HFFc6 (cell line): ENCODE data around the gene FBXW11. TPM values are rescaled to one million over a fixed set of nuclear protein-coding genes. Genes with fewer than 3 reads are reported as not detected.

Experiments
- DNase-seq: peaks from one replicate; pipeline ENCODE4 v3.0.0-alpha.2; 2018
- H3K27ac Mint-ChIP-seq: 2 replicates; pipeline ENCODE4 v1.8.0; 2020; ENCODE audit warnings: mild to moderate bottlenecking, mixed read lengths
- H3K27me3 Mint-ChIP-seq: 2 replicates; pipeline ENCODE4 v1.8.0; 2021; ENCODE audit warnings: mild to moderate bottlenecking, moderate library complexity, mixed read lengths; ENCODE audit not compliant: insufficient read depth
- H3K36me3 Mint-ChIP-seq: 2 replicates; pipeline ENCODE4 v1.8.0; 2021; ENCODE audit warnings: low read depth, mixed read lengths
- H3K4me1 Mint-ChIP-seq: 2 replicates; pipeline ENCODE4 v1.8.0; 2020; ENCODE audit warnings: low read depth, mixed read lengths
- H3K4me3 Mint-ChIP-seq: 2 replicates; pipeline ENCODE4 v1.8.0; 2020; ENCODE audit warnings: mild to moderate bottlenecking, moderate library complexity, mixed read lengths
- H3K9me3 Mint-ChIP-seq: 2 replicates; pipeline ENCODE4 v1.8.0; 2020; ENCODE audit warnings: mild to moderate bottlenecking, mixed read lengths
- long read RNA-seq: library from polyadenylated mRNA; unstranded; transcript quantifications from one replicate; pipeline ENCODE4 v2.0.0, GENCODE V29; 2019
- total RNA-seq, 6 experiments: library from RNA; stranded (reverse); fragmentation: NEBNext Ultra II Directional; extraction: Animal tissue kit (Norgen Biotek cat#: 25700); gene quantifications; 2 replicates in 1 of 6; 3 replicates in 5 of 6; pipeline ENCODE4 v1.2.3, GENCODE V29; 2021
- TF ChIP-seq, protein P1 (sequence below): fragments of 200-600 bp; sonication (generic); IDR thresholded peaks from 2 replicates; pipeline ENCODE4 v1.5.0; 2021; ENCODE audit warnings: antibody characterized with exemption, mild to moderate bottlenecking

FBXW11 gene
- total RNA-seq = 10 to 100 TPM; 54.5 to 60.5 (median 58.5) TPM
- long read RNA-seq, full-length matches to known transcripts = 18 of 39 reads
- long read RNA-seq, partial matches to known transcripts = 10 of 39 reads
- long read RNA-seq, other reads (novel, unspliced or antisense) = 11 of 39 reads

- peak; percentile 96 for DNase-seq
Observed at GRCh38 chr5:172006321-172007174, at the start of gene FBXW11. FBXW11 (minus strand) TSS chr5:172006638; CDS start chr5:172006502, 136 bp downstream.

DNA sequence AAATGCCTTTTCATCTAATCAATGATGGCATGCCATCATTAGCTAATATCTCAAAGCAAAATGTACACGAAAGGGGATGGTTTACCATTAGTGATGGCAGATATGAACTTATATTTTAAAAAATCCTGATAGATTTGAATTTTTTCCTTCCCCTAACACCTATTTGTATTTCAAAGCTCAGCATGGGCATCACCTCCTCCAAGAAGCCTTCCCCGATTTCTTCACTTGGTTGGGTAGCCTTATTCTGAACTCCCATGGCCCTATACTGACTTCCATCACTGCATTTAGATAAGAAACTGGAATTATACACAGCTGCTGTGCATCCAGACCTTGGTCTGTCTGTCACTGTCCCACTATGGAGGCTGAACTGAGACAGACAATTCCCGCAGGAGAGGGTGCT, 49.6 kb upstream of the FBXW11 start:
- Mint-ChIP-seq H3K36me3 (peaks cover 16% of the 10 kb centered on the region), H3K27ac (no peak overlapping the region), H3K4me1 (peaks cover 7% of the 10 kb centered on the region; the same call in 1 of the 2 replicates), H3K9me3 (no peaks in the 10 kb centered on the region), H3K4me3 (no peak overlapping the region), H3K27me3 (peaks cover 3% of the 10 kb centered on the region; the same call in 1 of the 2 replicates)
- TF ChIP-seq, protein P1, sequence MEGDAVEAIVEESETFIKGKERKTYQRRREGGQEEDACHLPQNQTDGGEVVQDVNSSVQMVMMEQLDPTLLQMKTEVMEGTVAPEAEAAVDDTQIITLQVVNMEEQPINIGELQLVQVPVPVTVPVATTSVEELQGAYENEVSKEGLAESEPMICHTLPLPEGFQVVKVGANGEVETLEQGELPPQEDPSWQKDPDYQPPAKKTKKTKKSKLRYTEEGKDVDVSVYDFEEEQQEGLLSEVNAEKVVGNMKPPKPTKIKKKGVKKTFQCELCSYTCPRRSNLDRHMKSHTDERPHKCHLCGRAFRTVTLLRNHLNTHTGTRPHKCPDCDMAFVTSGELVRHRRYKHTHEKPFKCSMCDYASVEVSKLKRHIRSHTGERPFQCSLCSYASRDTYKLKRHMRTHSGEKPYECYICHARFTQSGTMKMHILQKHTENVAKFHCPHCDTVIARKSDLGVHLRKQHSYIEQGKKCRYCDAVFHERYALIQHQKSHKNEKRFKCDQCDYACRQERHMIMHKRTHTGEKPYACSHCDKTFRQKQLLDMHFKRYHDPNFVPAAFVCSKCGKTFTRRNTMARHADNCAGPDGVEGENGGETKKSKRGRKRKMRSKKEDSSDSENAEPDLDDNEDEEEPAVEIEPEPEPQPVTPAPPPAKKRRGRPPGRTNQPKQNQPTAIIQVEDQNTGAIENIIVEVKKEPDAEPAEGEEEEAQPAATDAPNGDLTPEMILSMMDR = no peak
- no peak for DNase-seq

More at GRCh38 chr5:172006321-172007174, at the start of gene FBXW11:
- 0 out of 2 replicates have a peak, but pooled peaks cover 8% of the 10 kb centered on the region for H3K36me3 Mint-ChIP-seq
- TF ChIP-seq, protein P1 = no peak
- peaks cover 63% of the 10 kb centered on the region for H3K4me1 Mint-ChIP-seq
- H3K27ac Mint-ChIP-seq = peak within 1 kb of the TSS; percentile 93
- peak within 1 kb of the TSS; percentile 99 for H3K4me3 Mint-ChIP-seq
- no peaks in the 10 kb centered on the region for H3K9me3 Mint-ChIP-seq
- H3K27me3 Mint-ChIP-seq = peaks cover 8% of the 10 kb centered on the region

DNA sequence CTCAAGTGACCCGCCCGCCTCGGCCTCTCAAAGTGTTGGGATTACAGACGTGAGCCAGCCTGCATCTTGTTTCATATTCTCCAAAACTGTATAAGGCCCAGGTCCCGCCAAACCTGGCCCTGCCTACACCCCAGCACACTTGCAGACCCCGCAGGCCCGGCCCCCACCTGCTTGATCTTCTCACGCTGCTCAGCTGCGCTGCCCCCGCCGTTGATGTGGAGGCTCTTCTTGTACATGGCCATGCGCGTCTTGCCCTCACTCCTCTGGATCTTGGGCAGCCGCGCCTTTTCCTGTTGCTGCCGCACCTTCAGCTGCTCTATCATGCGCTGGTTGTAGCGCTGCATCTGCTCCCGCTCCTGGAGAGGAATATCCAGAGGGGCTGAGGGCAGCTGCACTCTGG, 49.0 kb upstream of the FBXW11 start:
- DNase-seq = no peak
- peaks cover 6% of the 10 kb centered on the region; the same call in 1 of the 2 replicates for H3K27me3 Mint-ChIP-seq
- peaks cover 7% of the 10 kb centered on the region; the same call in 1 of the 2 replicates for H3K4me1 Mint-ChIP-seq
- H3K4me3 Mint-ChIP-seq = no peak overlapping the region
- no peak overlapping the region for H3K27ac Mint-ChIP-seq
- H3K9me3 Mint-ChIP-seq = no peaks in the 10 kb centered on the region
- TF ChIP-seq, protein P1 = no peak
- H3K36me3 Mint-ChIP-seq = peaks cover 15% of the 10 kb centered on the region

DNA sequence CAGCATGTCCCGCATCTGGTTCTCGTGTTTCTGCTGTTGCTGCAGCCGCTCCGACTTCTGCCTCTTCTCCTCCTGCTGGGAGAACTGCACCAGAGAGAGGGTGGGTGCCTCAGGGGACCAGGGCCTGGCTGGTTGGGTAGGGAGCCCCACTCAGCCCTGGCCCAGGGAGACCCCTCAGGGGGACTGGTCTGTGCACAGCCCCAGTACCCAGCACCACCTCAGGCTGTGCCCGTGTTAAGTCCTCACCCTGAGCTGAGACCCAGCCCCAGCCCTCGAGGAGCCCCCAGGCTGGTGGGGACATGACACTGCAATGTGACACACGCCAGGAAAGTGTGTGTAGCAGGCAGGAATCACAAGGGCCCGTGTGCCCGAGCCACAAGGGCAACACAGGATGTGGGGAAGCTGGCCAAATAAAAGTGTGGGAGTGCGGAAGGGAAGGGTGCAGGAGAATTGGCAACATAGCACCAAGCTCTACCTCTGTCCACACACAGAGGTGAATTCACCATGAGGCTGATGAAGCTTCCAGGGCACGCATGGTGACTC, 48.2 kb upstream of the FBXW11 start:
- Mint-ChIP-seq H3K4me1 (peaks cover 7% of the 10 kb centered on the region; the same call in 1 of the 2 replicates), H3K27ac (no peak overlapping the region), H3K4me3 (no peak overlapping the region), H3K27me3 (peaks cover 6% of the 10 kb centered on the region; the same call in 1 of the 2 replicates), H3K36me3 (peaks cover 9% of the 10 kb centered on the region), H3K9me3 (no peaks in the 10 kb centered on the region)
- TF ChIP-seq, protein P1 = no peak
- DNase-seq = no peak

DNA sequence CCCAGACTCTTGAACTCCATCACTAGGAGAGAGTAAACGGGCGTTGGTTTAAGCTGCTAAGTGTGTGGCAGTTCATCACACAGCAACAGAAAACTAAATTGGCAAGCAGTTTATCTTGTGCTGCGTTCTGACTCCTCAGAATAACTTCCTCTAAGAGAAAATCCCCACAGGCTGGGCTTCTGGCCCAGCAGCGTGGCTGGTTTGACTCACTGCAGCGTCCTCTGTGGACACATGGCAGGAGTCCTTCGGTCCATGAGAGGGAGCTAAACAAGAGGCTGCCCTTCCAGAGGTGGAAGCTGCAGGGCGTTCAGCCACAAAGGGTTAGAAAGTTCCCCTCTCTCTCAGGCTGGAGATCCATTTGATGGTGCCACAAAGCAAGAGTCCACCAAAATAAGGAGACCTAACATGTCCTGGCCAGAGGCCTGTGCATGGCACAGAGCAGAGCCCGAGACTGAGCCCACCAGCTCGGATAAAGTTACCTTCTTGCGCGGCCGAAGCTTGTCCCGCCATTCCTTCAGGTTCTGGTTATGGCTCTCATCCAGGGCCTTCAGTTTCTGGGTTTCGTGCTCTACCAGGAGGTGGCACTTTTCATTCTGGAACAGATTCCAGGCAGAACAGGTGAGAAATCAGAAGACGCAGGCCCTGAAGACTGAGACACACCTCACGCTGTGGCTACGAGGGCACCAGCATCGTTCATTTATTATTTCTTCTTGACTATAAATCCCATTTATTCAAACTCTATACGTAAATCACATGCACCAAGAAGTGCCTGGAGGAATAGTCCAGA, 46.2 kb upstream of the FBXW11 start:
- DNase-seq = peak; percentile 33
- TF ChIP-seq, protein P1 = peak; percentile 22; the same call in 1 of the 2 replicates
- H3K9me3 Mint-ChIP-seq = no peaks in the 10 kb centered on the region
- H3K27ac Mint-ChIP-seq = no peak overlapping the region
- H3K4me3 Mint-ChIP-seq = no peak overlapping the region
- H3K4me1 Mint-ChIP-seq = peaks cover 21% of the 10 kb centered on the region
- H3K27me3 Mint-ChIP-seq = peaks cover 8% of the 10 kb centered on the region; the same call in 1 of the 2 replicates
- H3K36me3 Mint-ChIP-seq = peaks cover 20% of the 10 kb centered on the region
